IMR-90 (cell line): ENCODE data around the gene CADM1. TPM values are rescaled to one million over a fixed set of nuclear protein-coding genes. Genes with fewer than 3 reads are reported as not detected.

Source experiments
- ATAC-seq: fragments of 200-7000 bp; cut with Tn5 transposase; 2 replicates; pipeline ENCODE4 v1.9.1; 2020; ENCODE audit warnings: low read depth, mild to moderate bottlenecking, moderate library complexity
- BruUV-seq: library from RNA; stranded (reverse); fragments of 400-500 nt; replicated peaks from 2 replicates; lab custom pipeline; 2021; lab: Mats Ljungman, UMichigan
- CTCF ChIA-PET: fragments of 300-600 bp; formaldehyde crosslinking; extraction: SDS; loops from one replicate; lab custom pipeline; 2021; ENCODE audit warnings: antibody characterized with exemption; lab: Yijun Ruan, JAX
- POLR2A ChIA-PET: fragments of 300-600 bp; sonication (Branson Sonifier 250); formaldehyde crosslinking; loops from one replicate; lab custom pipeline; 2022; ENCODE audit warnings: antibody characterized with exemption; ENCODE audit not compliant: unreplicated experiment; lab: Charles Lee
- DNase-seq: peaks from one replicate; pipeline ENCODE4 v3.0.0; 2013
- H2AFZ ChIP-seq: replicated peaks from 2 replicates; pipeline ENCODE3; 2013; ENCODE audit warnings: low read length, mild to moderate bottlenecking; ENCODE audit not compliant: poor library complexity
- H2AK5ac ChIP-seq: 2 replicates; pipeline ENCODE4 v1.6.1; 2013; ENCODE audit warnings: low read depth, low read length, inconsistent platforms
- H2AK9ac ChIP-seq: replicated peaks from 2 replicates; pipeline ENCODE3; 2013; ENCODE audit warnings: mild to moderate bottlenecking, low read depth, low read length, moderate library complexity; ENCODE audit not compliant: poor library complexity
- H2BK120ac ChIP-seq: 2 replicates; pipeline ENCODE4 v1.6.1; 2013; ENCODE audit warnings: low read depth, low read length, inconsistent platforms
- H2BK15ac ChIP-seq: 3 replicates; pipeline ENCODE4 v1.6.1; 2013; ENCODE audit warnings: low read depth, low read length, inconsistent platforms
- H2BK20ac ChIP-seq: 2 replicates; pipeline ENCODE4 v1.6.1; 2013; ENCODE audit warnings: low read depth, mild to moderate bottlenecking, inconsistent platforms, low read length, moderate library complexity
- H2BK5ac ChIP-seq: 2 replicates; pipeline ENCODE4 v1.6.1; 2013; ENCODE audit warnings: mild to moderate bottlenecking, low read depth, low read length, inconsistent platforms; ENCODE audit not compliant: poor library complexity, severe bottlenecking
- H3K14ac ChIP-seq: replicated peaks from 2 replicates; pipeline ENCODE4 v1.6.1; 2013; ENCODE audit warnings: low read depth, low read length, inconsistent platforms
- H3K18ac ChIP-seq: 2 replicates; pipeline ENCODE4 v1.6.1; 2013; ENCODE audit warnings: low read depth, low read length, control low read depth
- H3K23ac ChIP-seq: 2 replicates; pipeline ENCODE4 v1.6.1; 2013; ENCODE audit warnings: low read depth, low read length, inconsistent platforms
- H3K27ac ChIP-seq: 2 replicates; pipeline ENCODE4 v1.5.1; 2013; ENCODE audit warnings: mild to moderate bottlenecking, control low read depth, low read length; ENCODE audit not compliant: insufficient read depth
- H3K27me3 ChIP-seq: 2 replicates; pipeline ENCODE4 v1.6.1; 2013; ENCODE audit warnings: low read length; ENCODE audit not compliant: control insufficient read depth, insufficient read depth
- H3K36me3 ChIP-seq: 2 replicates; pipeline ENCODE4 v1.6.1; 2013; ENCODE audit warnings: low read length, mixed read lengths; ENCODE audit not compliant: control insufficient read depth, insufficient read depth
- H3K4ac ChIP-seq: 2 replicates; pipeline ENCODE4 v1.6.1; 2013; ENCODE audit warnings: low read depth, low read length, inconsistent platforms
- H3K4me1 ChIP-seq: 2 replicates; pipeline ENCODE4 v1.6.1; 2013; ENCODE audit warnings: low read length, mixed read lengths; ENCODE audit not compliant: control insufficient read depth, insufficient read depth
- H3K4me2 ChIP-seq: 2 replicates; pipeline ENCODE4 v1.6.1; 2013; ENCODE audit warnings: low read depth, mild to moderate bottlenecking, control low read depth, low read length, moderate library complexity
- H3K4me3 ChIP-seq: 2 replicates; pipeline ENCODE4 v1.5.1; 2013; ENCODE audit warnings: low read depth, mild to moderate bottlenecking, control low read depth, low read length, moderate library complexity; ENCODE audit not compliant: insufficient read depth
- H3K56ac ChIP-seq: 2 replicates; pipeline ENCODE4 v1.6.1; 2013; ENCODE audit warnings: low read length, inconsistent platforms; ENCODE audit not compliant: insufficient read depth; ENCODE audit errors: extremely low read depth
- H3K79me1 ChIP-seq, 2 experiments: 2 replicates each; pipeline ENCODE4 v1.6.1; 2013; ENCODE audit warnings: low read length in 2 of 2, inconsistent platforms in 1 of 2, low read depth in 1 of 2
- H3K9ac ChIP-seq: 2 replicates; pipeline ENCODE4 v1.6.1; 2013; ENCODE audit warnings: low read depth, low read length, control low read depth
- H3K9me1 ChIP-seq: 2 replicates; pipeline ENCODE4 v1.6.1; 2013; ENCODE audit warnings: low read length, inconsistent platforms; ENCODE audit not compliant: insufficient read depth
- H3K9me3 ChIP-seq: 2 replicates; pipeline ENCODE4 v1.6.1; 2013; ENCODE audit warnings: low read length; ENCODE audit not compliant: control insufficient read depth, insufficient read depth
- H4K20me1 ChIP-seq: 2 replicates; pipeline ENCODE4 v1.6.1; 2013; ENCODE audit warnings: low read length, inconsistent platforms; ENCODE audit not compliant: insufficient read depth
- H4K5ac ChIP-seq: 2 replicates; pipeline ENCODE4 v1.6.1; 2013; ENCODE audit warnings: mild to moderate bottlenecking, low read depth, low read length, control low read depth
- H4K8ac ChIP-seq, 2 experiments: 2 replicates each; pipeline ENCODE4 v1.6.1; 2013; ENCODE audit warnings: low read depth in 2 of 2, low read length in 2 of 2, control low read depth in 1 of 2, inconsistent platforms in 1 of 2
- H4K91ac ChIP-seq: 2 replicates; pipeline ENCODE4 v1.6.1; 2013; ENCODE audit warnings: low read depth, low read length, inconsistent platforms; ENCODE audit not compliant: insufficient read depth
- BHLHE40 ChIP-seq: fragments of 150-350 bp; IDR thresholded peaks from 2 replicates; pipeline ENCODE4 v1.6.1; 2016; ENCODE audit warnings: mild to moderate bottlenecking, low read depth, low read length
- CEBPB ChIP-seq: IDR thresholded peaks from 2 replicates; pipeline ENCODE4 v1.6.1; 2012; ENCODE audit warnings: low read depth, low read length, improper control_type of control experiment
- CHD1 ChIP-seq: IDR thresholded peaks from 2 replicates; pipeline ENCODE4 v1.6.1; 2012; ENCODE audit warnings: low read depth, low read length, improper control_type of control experiment
- ELK1 ChIP-seq: fragments of 150-350 bp; IDR thresholded peaks from 2 replicates; pipeline ENCODE4 v1.6.1; 2016; ENCODE audit warnings: low read depth, mild to moderate bottlenecking, low read length, moderate library complexity, borderline replicate concordance
- MAFK ChIP-seq: IDR thresholded peaks from 2 replicates; pipeline ENCODE4 v1.6.1; 2012; ENCODE audit warnings: low read depth, low read length, improper control_type of control experiment
- MAZ ChIP-seq: IDR thresholded peaks from 2 replicates; pipeline ENCODE4 v1.6.1; 2012; ENCODE audit warnings: low read depth, mild to moderate bottlenecking, low read length, improper control_type of control experiment, moderate library complexity, borderline replicate concordance
- RAD21 ChIP-seq: IDR thresholded peaks from 2 replicates; pipeline ENCODE4 v1.6.1; 2012; ENCODE audit warnings: low read length, improper control_type of control experiment
- RCOR1 ChIP-seq: IDR thresholded peaks from 2 replicates; pipeline ENCODE4 v1.6.1; 2012; ENCODE audit warnings: mild to moderate bottlenecking, low read length, improper control_type of control experiment; ENCODE audit not compliant: insufficient replicate concordance
- SMC3 ChIP-seq: fragments of 150-350 bp; IDR thresholded peaks from 2 replicates; pipeline ENCODE4 v1.6.1; 2016; ENCODE audit warnings: low read depth, mild to moderate bottlenecking, antibody characterized with exemption, low read length, moderate library complexity
- USF2 ChIP-seq: fragments of 150-350 bp; IDR thresholded peaks from 2 replicates; pipeline ENCODE4 v1.6.1; 2017; ENCODE audit warnings: mild to moderate bottlenecking, antibody characterized with exemption, low read length, low read depth
- WGBS, 2 experiments: methylation state at CpG; one replicate each; pipeline versions ENCODE4 v1.1.5 to v1.1.7; 2013; ENCODE audit warnings: missing lambda C conversion rate in 2 of 2; ENCODE audit not compliant: insufficient read length in 1 of 2; ENCODE audit errors: extremely low coverage in 2 of 2; 5-methylcytosine and 5-hydroxymethylcytosine counted together
- dilution Hi-C: fragments of 300-500 bp; cut with HindIII; formaldehyde crosslinking; loops from one replicate; pipeline ENCODE4 v1.14.3; 2018; ENCODE audit warnings: low sequenced_read_pairs; ENCODE audit not compliant: unreplicated experiment
- in situ Hi-C: fragments of 300-500 bp; cut with MboI; formaldehyde crosslinking; loops from 3 replicates; pipeline ENCODE4 v1.14.3; 2019; ENCODE audit warnings: low sequenced_read_pairs, inconsistent platforms, mixed read lengths
- intact Hi-C: fragments of 100-400 bp; cut with micrococcal nuclease; formaldehyde crosslinking; loops from 2 replicates; pipeline ENCODE4 v1.10.0; 2022
- polyA plus RNA-seq, 3 experiments: library from polyadenylated mRNA; depleted of rRNA; stranded (reverse); fragments of >200 nt; gene quantifications; 2 replicates each; pipeline ENCODE4 v1.2.3, GENCODE V29; 2012; ENCODE audit warnings: low replicate concordance in 1 of 3
- total RNA-seq: library from RNA; depleted of rRNA; stranded (reverse); fragments of >200 nt; gene quantifications from 2 replicates; pipeline ENCODE4 v1.2.3, GENCODE V29; 2012

The CADM1 gene
- total and polyA plus RNA-seq, 2 of the 4 experiments (the other 2 are of a cell fraction): 28.8 to 77.1 TPM

- no peak overlapping the region for H3K27ac ChIP-seq
- H3K4me1 ChIP-seq: peaks cover 3% of the 10 kb centered on the region
- H3K4me2 ChIP-seq: no peak overlapping the region
- no peak overlapping the region for H2BK15ac ChIP-seq
- intact Hi-C loops: no loop called here
- ATAC-seq (no peak), DNase-seq (no peak)
- in situ Hi-C loops: loop anchor here (10.0 kb wide), 1 partner anchor 56 kb away; no protein-coding TSS in a partner anchor
- peaks cover 6% of the 10 kb centered on the region for H4K20me1 ChIP-seq
- H3K4me3 ChIP-seq: no peak overlapping the region
- H2AFZ ChIP-seq: no peak overlapping the region
- no peak overlapping the region for H3K14ac ChIP-seq
- H4K8ac ChIP-seq: no peak overlapping the region
- dilution Hi-C loops: no loop called here
- H3K56ac ChIP-seq: no peak overlapping the region
- no TSS peak for BruUV-seq
- no peak overlapping the region for H4K5ac ChIP-seq
- H3K9me3 ChIP-seq: no peaks in the 10 kb centered on the region
- H3K36me3 ChIP-seq: no peaks in the 10 kb centered on the region
- H3K79me1 ChIP-seq: peaks cover 0 to 11% of the 10 kb centered on the region in 2 experiments; a peak in 2 of 4 replicates
- H2BK5ac ChIP-seq: no peak overlapping the region
- H3K9ac ChIP-seq: no peak overlapping the region
- no peak overlapping the region for H2AK5ac ChIP-seq
- no peak overlapping the region for H3K18ac ChIP-seq
- TF ChIP-seq ELK1 (no peak), CEBPB (no peak), MAFK (no peak), BHLHE40 (no peak), RAD21 (no peak), SMC3 (no peak), RCOR1 (no peak), MAZ (no peak), CHD1 (no peak), USF2 (no peak)
- H3K9me1 ChIP-seq: no peaks in the 10 kb centered on the region
- H4K91ac ChIP-seq: no peak overlapping the region
- no peak overlapping the region for H3K23ac ChIP-seq
- no peak overlapping the region for H2BK20ac ChIP-seq
- ChIA-PET CTCF (no interaction called here), POLR2A (no interaction called here)
- no peak overlapping the region for H2BK120ac ChIP-seq
- WGBS, 2 experiments: no CpG with 5 or more reads among the region's 1 CpG
- H3K27me3 ChIP-seq: no peaks in the 10 kb centered on the region
- no peak overlapping the region for H2AK9ac ChIP-seq
- no peak overlapping the region for H3K4ac ChIP-seq
Measured at GRCh38 chr11:115411120-115411519, 93.1 kb downstream of the CADM1 start.
